KOPT-K1 (cell line): ENCODE measurements around the gene TRIM51G.
"Not testable (repeated sequence)": the region's sequence is repeated elsewhere in the genome, so short reads cannot be mapped to it uniquely, and the experiment has no call there.

Experiments
- H3K27ac ChIP-seq: fragments of 200-600 bp; sonication (generic); 2 replicates; pipeline ENCODE4 v1.5.1; 2016; ENCODE audit warnings: antibody characterized with exemption, mild to moderate bottlenecking, low read depth, low read length; ENCODE audit not compliant: poor library complexity, severe bottlenecking
- H3K36me3 ChIP-seq: fragments of 200-600 bp; sonication (generic); 2 replicates; pipeline ENCODE4 v1.5.1; 2017; ENCODE audit warnings: antibody characterized with exemption, mild to moderate bottlenecking, low read length, moderate library complexity; ENCODE audit not compliant: insufficient read depth
- H3K9me3 ChIP-seq: fragments of 200-600 bp; sonication (generic); 2 replicates; pipeline ENCODE4 v1.5.1; 2017; ENCODE audit warnings: antibody characterized with exemption, low read length, mild to moderate bottlenecking; ENCODE audit not compliant: insufficient read depth, poor library complexity, severe bottlenecking

Gene TRIM51G

GRCh38 chr11:48983785-48984184 lies at the start of gene TRIM51G:
TSS of gene TRIM51G (minus strand) at chr11:48983885. CDS start at chr11:48981695, 2,190 bp downstream.
- not testable (repeated sequence) for H3K36me3 ChIP-seq, H3K27ac ChIP-seq, H3K9me3 ChIP-seq

DNA sequence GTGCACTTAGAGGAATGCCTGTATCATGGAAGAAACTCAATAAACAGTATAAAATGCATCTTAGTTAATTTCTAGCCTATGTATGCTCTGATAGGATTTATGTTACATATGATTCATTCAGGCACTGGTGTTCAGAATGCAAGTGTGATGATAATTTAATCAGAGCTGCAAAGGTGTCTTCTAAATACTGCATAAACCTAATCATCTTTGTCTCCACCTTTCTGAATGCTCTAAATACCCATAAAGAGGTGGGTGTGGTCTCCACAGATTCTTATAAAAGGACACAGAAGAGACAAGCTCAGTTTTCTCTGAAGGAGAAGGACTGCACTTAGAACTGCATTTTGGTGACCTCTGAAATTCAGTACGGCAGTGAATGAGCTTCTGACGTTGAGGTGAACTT lies 44.8 kb upstream of the TRIM51G start, which contains the start of gene TRIM49B:
Gene TRIM49B (plus strand): TSS at position 301 of the 400 bp plus-strand sequence. CDS start 2,777 bp downstream, outside the sequence.
- H3K36me3 ChIP-seq, H3K27ac ChIP-seq, H3K9me3 ChIP-seq: not testable (repeated sequence)

- not testable (repeated sequence) for H3K9me3 ChIP-seq, H3K36me3 ChIP-seq, H3K27ac ChIP-seq
Observed at GRCh38 chr11:48968592-48968991, 15.1 kb downstream of the TRIM51G start.

DNA sequence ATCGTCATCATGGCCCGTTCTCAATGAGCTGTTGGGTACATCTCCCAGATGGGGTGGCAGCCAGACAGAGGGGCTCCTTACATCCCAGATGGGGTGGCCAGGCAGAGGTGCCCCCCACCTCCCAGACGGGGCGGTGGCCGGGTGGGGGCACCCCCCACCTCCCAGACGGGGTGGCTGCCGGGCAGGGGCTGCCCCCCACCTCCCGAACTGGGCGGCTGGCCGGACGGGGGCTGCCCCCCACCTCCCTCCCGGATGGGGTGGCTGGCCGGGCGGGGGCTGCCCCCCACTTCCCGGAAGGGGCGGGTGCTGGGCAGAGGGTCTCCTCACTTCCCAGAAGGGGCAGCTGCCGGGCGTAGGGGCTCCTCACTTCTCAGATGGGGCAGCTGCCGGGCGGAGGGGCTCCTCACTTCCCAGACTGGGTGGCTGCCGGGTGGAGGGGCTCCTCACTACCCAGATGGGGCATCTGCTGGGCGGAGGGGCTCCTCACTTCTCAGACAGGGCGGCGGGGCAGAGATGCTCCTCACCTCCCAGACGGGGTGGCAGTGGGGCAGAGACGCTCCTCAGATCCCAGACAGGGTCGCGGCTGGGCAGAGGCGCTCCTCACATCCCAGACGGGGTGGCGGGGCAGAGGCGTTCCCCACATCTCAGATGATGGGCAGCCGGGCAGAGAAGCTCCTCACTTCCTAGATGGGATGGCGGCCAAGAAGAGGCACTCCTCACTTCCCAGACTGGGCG lies 28.2 kb downstream of the TRIM51G start:
- not testable (repeated sequence) for H3K36me3 ChIP-seq, H3K27ac ChIP-seq, H3K9me3 ChIP-seq

DNA sequence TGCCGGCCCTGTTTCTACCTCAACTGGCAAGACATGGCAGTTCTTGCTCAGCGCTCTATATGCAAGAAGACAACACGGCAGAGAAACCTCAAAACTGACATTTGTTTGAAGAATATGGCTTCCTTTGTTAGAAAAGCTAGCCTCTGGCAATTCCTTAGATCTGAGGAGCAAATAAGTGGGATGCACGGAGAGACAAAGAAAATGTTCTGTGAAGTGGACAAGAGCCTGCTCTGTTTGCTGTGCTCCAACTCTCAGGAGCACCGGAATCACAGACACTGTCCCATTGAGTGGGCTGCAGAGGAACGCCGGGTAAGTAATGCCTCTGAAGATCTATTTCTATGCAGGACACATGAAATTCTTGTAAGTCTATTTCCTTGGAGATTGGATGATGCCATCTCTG lies 37.9 kb downstream of the TRIM51G start:
- H3K27ac ChIP-seq, H3K9me3 ChIP-seq, H3K36me3 ChIP-seq: not testable (repeated sequence)
